IMR-90 (cell line): ENCODE measurements around the gene TNFRSF18. TPM values are rescaled to one million over a fixed set of nuclear protein-coding genes. Genes with fewer than 3 reads are reported as not detected.
A peak's percentile ranks its signal among the peaks of the same experiment; 100 is the strongest.

Source experiments
- ATAC-seq: fragments of 200-7000 bp; cut with Tn5 transposase; 2 replicates; pipeline ENCODE4 v1.9.1; 2020; ENCODE audit warnings: low read depth, mild to moderate bottlenecking, moderate library complexity
- BruUV-seq: library from RNA; stranded (reverse); fragments of 400-500 nt; replicated peaks from 2 replicates; lab custom pipeline; 2021; lab: Mats Ljungman, UMichigan
- CTCF ChIA-PET: fragments of 300-600 bp; formaldehyde crosslinking; extraction: SDS; loops from one replicate; lab custom pipeline; 2021; ENCODE audit warnings: antibody characterized with exemption; lab: Yijun Ruan, JAX
- POLR2A ChIA-PET: fragments of 300-600 bp; sonication (Branson Sonifier 250); formaldehyde crosslinking; loops from one replicate; lab custom pipeline; 2022; ENCODE audit warnings: antibody characterized with exemption; ENCODE audit not compliant: unreplicated experiment; lab: Charles Lee
- DNase-seq: peaks from one replicate; pipeline ENCODE4 v3.0.0; 2013
- H2AFZ ChIP-seq: replicated peaks from 2 replicates; pipeline ENCODE3; 2013; ENCODE audit warnings: low read length, mild to moderate bottlenecking; ENCODE audit not compliant: poor library complexity
- H2AK5ac ChIP-seq: 2 replicates; pipeline ENCODE4 v1.6.1; 2013; ENCODE audit warnings: low read depth, low read length, inconsistent platforms
- H2AK9ac ChIP-seq: replicated peaks from 2 replicates; pipeline ENCODE3; 2013; ENCODE audit warnings: mild to moderate bottlenecking, low read depth, low read length, moderate library complexity; ENCODE audit not compliant: poor library complexity
- H2BK120ac ChIP-seq: 2 replicates; pipeline ENCODE4 v1.6.1; 2013; ENCODE audit warnings: low read depth, low read length, inconsistent platforms
- H2BK15ac ChIP-seq: 3 replicates; pipeline ENCODE4 v1.6.1; 2013; ENCODE audit warnings: low read depth, low read length, inconsistent platforms
- H2BK20ac ChIP-seq: 2 replicates; pipeline ENCODE4 v1.6.1; 2013; ENCODE audit warnings: low read depth, mild to moderate bottlenecking, inconsistent platforms, low read length, moderate library complexity
- H2BK5ac ChIP-seq: 2 replicates; pipeline ENCODE4 v1.6.1; 2013; ENCODE audit warnings: mild to moderate bottlenecking, low read depth, low read length, inconsistent platforms; ENCODE audit not compliant: poor library complexity, severe bottlenecking
- H3K14ac ChIP-seq: replicated peaks from 2 replicates; pipeline ENCODE4 v1.6.1; 2013; ENCODE audit warnings: low read depth, low read length, inconsistent platforms
- H3K18ac ChIP-seq: 2 replicates; pipeline ENCODE4 v1.6.1; 2013; ENCODE audit warnings: low read depth, low read length, control low read depth
- H3K23ac ChIP-seq: 2 replicates; pipeline ENCODE4 v1.6.1; 2013; ENCODE audit warnings: low read depth, low read length, inconsistent platforms
- H3K27ac ChIP-seq: 2 replicates; pipeline ENCODE4 v1.5.1; 2013; ENCODE audit warnings: mild to moderate bottlenecking, control low read depth, low read length; ENCODE audit not compliant: insufficient read depth
- H3K27me3 ChIP-seq: 2 replicates; pipeline ENCODE4 v1.6.1; 2013; ENCODE audit warnings: low read length; ENCODE audit not compliant: control insufficient read depth, insufficient read depth
- H3K36me3 ChIP-seq: 2 replicates; pipeline ENCODE4 v1.6.1; 2013; ENCODE audit warnings: low read length, mixed read lengths; ENCODE audit not compliant: control insufficient read depth, insufficient read depth
- H3K4ac ChIP-seq: 2 replicates; pipeline ENCODE4 v1.6.1; 2013; ENCODE audit warnings: low read depth, low read length, inconsistent platforms
- H3K4me1 ChIP-seq: 2 replicates; pipeline ENCODE4 v1.6.1; 2013; ENCODE audit warnings: low read length, mixed read lengths; ENCODE audit not compliant: control insufficient read depth, insufficient read depth
- H3K4me2 ChIP-seq: 2 replicates; pipeline ENCODE4 v1.6.1; 2013; ENCODE audit warnings: low read depth, mild to moderate bottlenecking, control low read depth, low read length, moderate library complexity
- H3K4me3 ChIP-seq: 2 replicates; pipeline ENCODE4 v1.5.1; 2013; ENCODE audit warnings: low read depth, mild to moderate bottlenecking, control low read depth, low read length, moderate library complexity; ENCODE audit not compliant: insufficient read depth
- H3K56ac ChIP-seq: 2 replicates; pipeline ENCODE4 v1.6.1; 2013; ENCODE audit warnings: low read length, inconsistent platforms; ENCODE audit not compliant: insufficient read depth; ENCODE audit errors: extremely low read depth
- H3K79me1 ChIP-seq, 2 experiments: 2 replicates each; pipeline ENCODE4 v1.6.1; 2013; ENCODE audit warnings: low read length in 2 of 2, inconsistent platforms in 1 of 2, low read depth in 1 of 2
- H3K9ac ChIP-seq: 2 replicates; pipeline ENCODE4 v1.6.1; 2013; ENCODE audit warnings: low read depth, low read length, control low read depth
- H3K9me1 ChIP-seq: 2 replicates; pipeline ENCODE4 v1.6.1; 2013; ENCODE audit warnings: low read length, inconsistent platforms; ENCODE audit not compliant: insufficient read depth
- H3K9me3 ChIP-seq: 2 replicates; pipeline ENCODE4 v1.6.1; 2013; ENCODE audit warnings: low read length; ENCODE audit not compliant: control insufficient read depth, insufficient read depth
- H4K20me1 ChIP-seq: 2 replicates; pipeline ENCODE4 v1.6.1; 2013; ENCODE audit warnings: low read length, inconsistent platforms; ENCODE audit not compliant: insufficient read depth
- H4K5ac ChIP-seq: 2 replicates; pipeline ENCODE4 v1.6.1; 2013; ENCODE audit warnings: mild to moderate bottlenecking, low read depth, low read length, control low read depth
- H4K8ac ChIP-seq, 2 experiments: 2 replicates each; pipeline ENCODE4 v1.6.1; 2013; ENCODE audit warnings: low read depth in 2 of 2, low read length in 2 of 2, control low read depth in 1 of 2, inconsistent platforms in 1 of 2
- H4K91ac ChIP-seq: 2 replicates; pipeline ENCODE4 v1.6.1; 2013; ENCODE audit warnings: low read depth, low read length, inconsistent platforms; ENCODE audit not compliant: insufficient read depth
- BHLHE40 ChIP-seq: fragments of 150-350 bp; IDR thresholded peaks from 2 replicates; pipeline ENCODE4 v1.6.1; 2016; ENCODE audit warnings: mild to moderate bottlenecking, low read depth, low read length
- CEBPB ChIP-seq: IDR thresholded peaks from 2 replicates; pipeline ENCODE4 v1.6.1; 2012; ENCODE audit warnings: low read depth, low read length, improper control_type of control experiment
- CHD1 ChIP-seq: IDR thresholded peaks from 2 replicates; pipeline ENCODE4 v1.6.1; 2012; ENCODE audit warnings: low read depth, low read length, improper control_type of control experiment
- FOS ChIP-seq: fragments of 150-350 bp; IDR thresholded peaks from 2 replicates; pipeline ENCODE4 v1.6.1; 2016; ENCODE audit warnings: low read depth, low read length
- MAFK ChIP-seq: IDR thresholded peaks from 2 replicates; pipeline ENCODE4 v1.6.1; 2012; ENCODE audit warnings: low read depth, low read length, improper control_type of control experiment
- MAZ ChIP-seq: IDR thresholded peaks from 2 replicates; pipeline ENCODE4 v1.6.1; 2012; ENCODE audit warnings: low read depth, mild to moderate bottlenecking, low read length, improper control_type of control experiment, moderate library complexity, borderline replicate concordance
- MXI1 ChIP-seq: IDR thresholded peaks from 2 replicates; pipeline ENCODE4 v1.6.1; 2012; ENCODE audit warnings: low read depth, mild to moderate bottlenecking, low read length, moderate library complexity, borderline replicate concordance
- NFE2L2 ChIP-seq: fragments of 150-350 bp; IDR thresholded peaks from 2 replicates; pipeline ENCODE4 v1.6.1; 2016; ENCODE audit warnings: low read depth, mild to moderate bottlenecking, low read length
- POLR2A ChIP-seq: IDR thresholded peaks from 2 replicates; pipeline ENCODE4 v1.6.1; 2012; ENCODE audit warnings: mild to moderate bottlenecking, low read depth, low read length
- RAD21 ChIP-seq: IDR thresholded peaks from 2 replicates; pipeline ENCODE4 v1.6.1; 2012; ENCODE audit warnings: low read length, improper control_type of control experiment
- RCOR1 ChIP-seq: IDR thresholded peaks from 2 replicates; pipeline ENCODE4 v1.6.1; 2012; ENCODE audit warnings: mild to moderate bottlenecking, low read length, improper control_type of control experiment; ENCODE audit not compliant: insufficient replicate concordance
- RFX5 ChIP-seq: IDR thresholded peaks from 2 replicates; pipeline ENCODE4 v1.8.0; 2012; ENCODE audit warnings: low read depth, mild to moderate bottlenecking, low read length, moderate library complexity
- SMC3 ChIP-seq: fragments of 150-350 bp; IDR thresholded peaks from 2 replicates; pipeline ENCODE4 v1.6.1; 2016; ENCODE audit warnings: low read depth, mild to moderate bottlenecking, antibody characterized with exemption, low read length, moderate library complexity
- WGBS, 2 experiments: methylation state at CpG; one replicate each; pipeline versions ENCODE4 v1.1.5 to v1.1.7; 2013; ENCODE audit warnings: missing lambda C conversion rate in 2 of 2; ENCODE audit not compliant: insufficient read length in 1 of 2; ENCODE audit errors: extremely low coverage in 2 of 2; 5-methylcytosine and 5-hydroxymethylcytosine counted together
- dilution Hi-C: fragments of 300-500 bp; cut with HindIII; formaldehyde crosslinking; loops from one replicate; pipeline ENCODE4 v1.14.3; 2018; ENCODE audit warnings: low sequenced_read_pairs; ENCODE audit not compliant: unreplicated experiment
- in situ Hi-C: fragments of 300-500 bp; cut with MboI; formaldehyde crosslinking; loops from 3 replicates; pipeline ENCODE4 v1.14.3; 2019; ENCODE audit warnings: low sequenced_read_pairs, inconsistent platforms, mixed read lengths
- intact Hi-C: fragments of 100-400 bp; cut with micrococcal nuclease; formaldehyde crosslinking; loops from 2 replicates; pipeline ENCODE4 v1.10.0; 2022
- polyA plus RNA-seq, 3 experiments: library from polyadenylated mRNA; depleted of rRNA; stranded (reverse); fragments of >200 nt; gene quantifications; 2 replicates each; pipeline ENCODE4 v1.2.3, GENCODE V29; 2012; ENCODE audit warnings: low replicate concordance in 1 of 3
- total RNA-seq: library from RNA; depleted of rRNA; stranded (reverse); fragments of >200 nt; gene quantifications from 2 replicates; pipeline ENCODE4 v1.2.3, GENCODE V29; 2012
- TF ChIP-seq, protein P1 (sequence below): fragments of 150-350 bp; IDR thresholded peaks from 2 replicates; pipeline ENCODE4 v1.6.1; 2016; ENCODE audit warnings: low read depth, mild to moderate bottlenecking, low read length, moderate library complexity, borderline replicate concordance
- TF ChIP-seq, protein P2 (sequence below): fragments of 150-350 bp; IDR thresholded peaks from 2 replicates; pipeline ENCODE4 v1.6.1; 2017; ENCODE audit warnings: mild to moderate bottlenecking, antibody characterized with exemption, low read length, low read depth
- TF ChIP-seq, protein P3 (sequence below): conservative IDR thresholded peaks from 2 replicates; pipeline ENCODE4 v1.5.1; 2012; ENCODE audit warnings: mild to moderate bottlenecking, low read depth, low read length, improper control_type of control experiment

Gene TNFRSF18
- total and polyA plus RNA-seq, 2 of the 4 experiments (the other 2 are of a cell fraction) = 0.18 to 1.0 TPM

DNA sequence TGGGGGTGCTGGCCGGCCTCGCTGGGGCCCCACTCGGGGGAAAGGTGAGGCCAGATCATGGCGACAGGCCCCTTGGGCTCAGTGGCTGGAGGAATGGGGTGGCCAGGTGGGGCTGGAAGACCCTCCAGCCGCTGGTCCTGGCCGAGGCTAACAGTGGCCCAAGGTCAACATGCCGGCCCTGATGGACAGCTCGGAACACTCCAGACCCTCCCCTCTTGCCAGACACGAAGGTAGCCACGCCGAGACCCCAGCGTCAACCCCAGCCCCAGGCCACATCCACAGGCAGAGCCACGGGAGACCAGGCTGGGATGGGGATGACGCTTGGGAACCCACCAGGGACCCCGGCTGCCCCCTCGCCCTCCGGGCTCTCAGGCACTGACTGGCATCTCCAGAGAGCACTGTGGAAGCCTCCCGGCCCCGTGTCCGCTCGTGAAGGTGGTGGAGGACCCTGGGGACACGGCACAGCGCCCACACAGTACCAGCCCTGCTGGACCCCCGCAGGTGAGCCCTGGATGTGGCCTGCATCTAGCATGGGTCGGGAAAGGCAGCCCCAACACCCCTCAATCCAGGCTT is 41.0 kb upstream of the TNFRSF18 start:
- Histone ChIP-seq H3K36me3 (peaks cover 12% of the 10 kb centered on the region; the same call in 1 of the 2 replicates), H2BK15ac (no peak overlapping the region; the same call in 2 of the 3 replicates), H3K4me1 (peaks cover 13% of the 10 kb centered on the region), H3K4me3 (no peak overlapping the region), H3K9me3 (no peaks in the 10 kb centered on the region), H4K8ac (no peak overlapping the region), H2AK9ac (no peak overlapping the region), H2AK5ac (peak overlapping the region; percentile 3; the same call in 1 of the 2 replicates), H2BK120ac (no peak overlapping the region), H2BK5ac (no peak overlapping the region), H3K27ac (no peak overlapping the region), H3K9me1 (no peaks in the 10 kb centered on the region), H3K4me2 (no peak overlapping the region), H3K9ac (no peak overlapping the region), H3K56ac (no peak overlapping the region), H4K20me1 (no peaks in the 10 kb centered on the region; the same call in 1 of the 2 replicates), H2BK20ac (no peak overlapping the region), H3K4ac (no peak overlapping the region), H3K79me1 (peaks cover 0 to under 1% of the 10 kb centered on the region in 2 experiments; a peak in 1 of 4 replicates), H3K23ac (no peak overlapping the region), H2AFZ (no peak overlapping the region), H4K91ac (no peak overlapping the region), H3K27me3 (no peaks in the 10 kb centered on the region), H4K5ac (no peak overlapping the region), H3K14ac (no peak overlapping the region), H3K18ac (no peak overlapping the region)
- TF ChIP-seq FOS (no peak), BHLHE40 (no peak), CHD1 (no peak), POLR2A (no peak), MAFK (no peak), CEBPB (no peak), RFX5 (no peak), RAD21 (no peak), RCOR1 (no peak), MXI1 (no peak), MAZ (no peak), SMC3 (no peak), NFE2L2 (no peak)
- TF ChIP-seq, protein P1, sequence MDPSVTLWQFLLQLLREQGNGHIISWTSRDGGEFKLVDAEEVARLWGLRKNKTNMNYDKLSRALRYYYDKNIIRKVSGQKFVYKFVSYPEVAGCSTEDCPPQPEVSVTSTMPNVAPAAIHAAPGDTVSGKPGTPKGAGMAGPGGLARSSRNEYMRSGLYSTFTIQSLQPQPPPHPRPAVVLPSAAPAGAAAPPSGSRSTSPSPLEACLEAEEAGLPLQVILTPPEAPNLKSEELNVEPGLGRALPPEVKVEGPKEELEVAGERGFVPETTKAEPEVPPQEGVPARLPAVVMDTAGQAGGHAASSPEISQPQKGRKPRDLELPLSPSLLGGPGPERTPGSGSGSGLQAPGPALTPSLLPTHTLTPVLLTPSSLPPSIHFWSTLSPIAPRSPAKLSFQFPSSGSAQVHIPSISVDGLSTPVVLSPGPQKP = no peak
- TF ChIP-seq, protein P2, sequence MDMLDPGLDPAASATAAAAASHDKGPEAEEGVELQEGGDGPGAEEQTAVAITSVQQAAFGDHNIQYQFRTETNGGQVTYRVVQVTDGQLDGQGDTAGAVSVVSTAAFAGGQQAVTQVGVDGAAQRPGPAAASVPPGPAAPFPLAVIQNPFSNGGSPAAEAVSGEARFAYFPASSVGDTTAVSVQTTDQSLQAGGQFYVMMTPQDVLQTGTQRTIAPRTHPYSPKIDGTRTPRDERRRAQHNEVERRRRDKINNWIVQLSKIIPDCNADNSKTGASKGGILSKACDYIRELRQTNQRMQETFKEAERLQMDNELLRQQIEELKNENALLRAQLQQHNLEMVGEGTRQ = no peak
- TF ChIP-seq, protein P3, sequence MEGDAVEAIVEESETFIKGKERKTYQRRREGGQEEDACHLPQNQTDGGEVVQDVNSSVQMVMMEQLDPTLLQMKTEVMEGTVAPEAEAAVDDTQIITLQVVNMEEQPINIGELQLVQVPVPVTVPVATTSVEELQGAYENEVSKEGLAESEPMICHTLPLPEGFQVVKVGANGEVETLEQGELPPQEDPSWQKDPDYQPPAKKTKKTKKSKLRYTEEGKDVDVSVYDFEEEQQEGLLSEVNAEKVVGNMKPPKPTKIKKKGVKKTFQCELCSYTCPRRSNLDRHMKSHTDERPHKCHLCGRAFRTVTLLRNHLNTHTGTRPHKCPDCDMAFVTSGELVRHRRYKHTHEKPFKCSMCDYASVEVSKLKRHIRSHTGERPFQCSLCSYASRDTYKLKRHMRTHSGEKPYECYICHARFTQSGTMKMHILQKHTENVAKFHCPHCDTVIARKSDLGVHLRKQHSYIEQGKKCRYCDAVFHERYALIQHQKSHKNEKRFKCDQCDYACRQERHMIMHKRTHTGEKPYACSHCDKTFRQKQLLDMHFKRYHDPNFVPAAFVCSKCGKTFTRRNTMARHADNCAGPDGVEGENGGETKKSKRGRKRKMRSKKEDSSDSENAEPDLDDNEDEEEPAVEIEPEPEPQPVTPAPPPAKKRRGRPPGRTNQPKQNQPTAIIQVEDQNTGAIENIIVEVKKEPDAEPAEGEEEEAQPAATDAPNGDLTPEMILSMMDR = no peak
- POLR2A ChIA-PET = no interaction called here
- dilution Hi-C loops (no loop called here), in situ Hi-C loops (no loop called here), intact Hi-C loops (no loop called here)
- WGBS, 2 experiments = no CpG with 5 or more reads among the region's 25 CpGs
- no peak for DNase-seq
- BruUV-seq = no TSS peak
- CTCF ChIA-PET = no interaction called here
- ATAC-seq = no peak
